ENCODE measurements around the gene CADM4.

DNA sequence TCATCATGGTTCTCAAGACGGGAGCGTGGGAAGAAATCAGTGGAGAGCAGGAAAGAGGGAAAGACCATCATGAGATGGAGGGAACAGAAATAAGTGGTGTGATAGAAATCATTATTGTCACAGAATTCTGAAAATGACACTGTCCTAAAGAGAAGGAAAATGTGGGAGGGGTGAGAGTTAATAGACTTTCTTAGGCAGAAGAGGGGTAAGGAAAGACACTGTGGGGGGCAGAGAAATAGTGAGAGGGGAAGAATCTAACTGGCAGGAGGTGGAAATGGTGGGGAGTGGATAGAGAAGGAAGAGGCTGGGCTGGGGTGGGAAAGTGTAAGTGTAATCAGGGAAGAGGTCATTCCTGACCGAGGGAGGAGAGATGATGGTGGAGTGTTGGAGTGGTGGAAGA, 60.9 kb downstream of the CADM4 start:
- no peak for TF ChIP-seq CTCF (IDR thresholded peaks at IDR 0.05)
- no peak for TF ChIP-seq EZH2 (IDR thresholded peaks at IDR 0.05)

All from neural progenitor cell (in vitro differentiated cells).